ENCODE measurements around the gene MEF2A. TPM values are rescaled to one million over a fixed set of nuclear protein-coding genes. Genes with fewer than 3 reads are reported as not detected.
A peak's percentile ranks its signal among the peaks of the same experiment; 100 is the strongest.

Gene MEF2A
- total RNA-seq, 1 donor from 2014 or later = 11.1 TPM

GRCh38 chr15:99628374-99629001 is 62.7 kb downstream of the MEF2A start:
- no peak overlapping the region for H3K4me3 ChIP-seq (ENCODE audit: low read depth, low read length)
- FAIRE-seq = no peak
- no peak for DNase-seq (ENCODE audit: low read depth)
- no peaks in the 10 kb centered on the region for H3K36me3 ChIP-seq (ENCODE audit: control insufficient read depth, insufficient read depth, low read length)
- H3K27me3 ChIP-seq (ENCODE audit: control insufficient read depth, insufficient read depth, low read length) = no peaks in the 10 kb centered on the region
- TF ChIP-seq CTCF (IDR thresholded peaks at IDR 0.05; ENCODE audit: insufficient read depth, low read length, severe bottlenecking) = no peak

GRCh38 chr15:99630607-99631131 is 64.9 kb downstream of the MEF2A start:
- no peaks in the 10 kb centered on the region for H3K36me3 ChIP-seq (ENCODE audit: control insufficient read depth, insufficient read depth, low read length)
- no peak overlapping the region for H3K4me3 ChIP-seq (ENCODE audit: low read depth, low read length)
- FAIRE-seq (no peak), DNase-seq (ENCODE audit: low read depth) (no peak)
- H3K27me3 ChIP-seq (ENCODE audit: control insufficient read depth, insufficient read depth, low read length) = no peaks in the 10 kb centered on the region
- TF ChIP-seq CTCF (IDR thresholded peaks at IDR 0.05; ENCODE audit: insufficient read depth, low read length, severe bottlenecking) = no peak

- Histone ChIP-seq H3K4me3 (ENCODE audit: low read depth, low read length) (no peak overlapping the region), H3K27me3 (ENCODE audit: control insufficient read depth, insufficient read depth, low read length) (no peaks in the 10 kb centered on the region), H3K36me3 (ENCODE audit: control insufficient read depth, insufficient read depth, low read length) (no peaks in the 10 kb centered on the region)
- DNase-seq (ENCODE audit: low read depth) (no peak), FAIRE-seq (no peak)
- TF ChIP-seq CTCF (IDR thresholded peaks at IDR 0.05; ENCODE audit: insufficient read depth, low read length, severe bottlenecking) = no peak
Measured at GRCh38 chr15:99631255-99631654, 65.5 kb downstream of the MEF2A start.

- no peaks in the 10 kb centered on the region for H3K36me3 ChIP-seq (ENCODE audit: control insufficient read depth, insufficient read depth, low read length)
- no peak for TF ChIP-seq CTCF (IDR thresholded peaks at IDR 0.05; ENCODE audit: insufficient read depth, low read length, severe bottlenecking)
- no peak overlapping the region for H3K4me3 ChIP-seq (ENCODE audit: low read depth, low read length)
- peak; percentile 13 for DNase-seq (ENCODE audit: low read depth)
- no peaks in the 10 kb centered on the region for H3K27me3 ChIP-seq (ENCODE audit: control insufficient read depth, insufficient read depth, low read length)
- FAIRE-seq = no peak
Measured at GRCh38 chr15:99632521-99632920, 66.7 kb downstream of the MEF2A start.

- DNase-seq (ENCODE audit: low read depth) (no peak), FAIRE-seq (no peak)
- no peak for TF ChIP-seq CTCF (IDR thresholded peaks at IDR 0.05; ENCODE audit: insufficient read depth, low read length, severe bottlenecking)
- Histone ChIP-seq H3K27me3 (ENCODE audit: control insufficient read depth, insufficient read depth, low read length) (no peaks in the 10 kb centered on the region), H3K36me3 (ENCODE audit: control insufficient read depth, insufficient read depth, low read length) (no peaks in the 10 kb centered on the region), H3K4me3 (ENCODE audit: low read depth, low read length) (no peak overlapping the region)
Measured at GRCh38 chr15:99633655-99634054, 67.9 kb downstream of the MEF2A start.

GRCh38 chr15:99634576-99634975 is 68.8 kb downstream of the MEF2A start:
- DNase-seq (ENCODE audit: low read depth) = no peak
- H3K36me3 ChIP-seq (ENCODE audit: control insufficient read depth, insufficient read depth, low read length) = no peaks in the 10 kb centered on the region
- no peak for FAIRE-seq
- H3K27me3 ChIP-seq (ENCODE audit: control insufficient read depth, insufficient read depth, low read length) = no peaks in the 10 kb centered on the region
- TF ChIP-seq CTCF (IDR thresholded peaks at IDR 0.05; ENCODE audit: insufficient read depth, low read length, severe bottlenecking) = no peak
- H3K4me3 ChIP-seq (ENCODE audit: low read depth, low read length) = no peak overlapping the region
